Epithelial cell of proximal tubule (primary cell): ENCODE results near the gene PPIH. TPM values are rescaled to one million over a fixed set of nuclear protein-coding genes. Genes with fewer than 3 reads are reported as not detected.
"Not testable (repeated sequence)": the region's sequence is repeated elsewhere in the genome, so short reads cannot be mapped to it uniquely, and the experiment has no call there.

Experiments
- DNase-seq: peaks from one replicate; pipeline ENCODE4 v3.0.0-alpha.2; 2011; ENCODE audit warnings: low read depth
- H3K4me3 ChIP-seq: 2 replicates; pipeline ENCODE4 v1.5.1; 2011; ENCODE audit warnings: low read depth, mild to moderate bottlenecking, low read length
- total RNA-seq: library from RNA; depleted of rRNA; stranded (reverse); fragments of >200 nt; gene quantifications from 2 replicates; pipeline ENCODE4 v1.2.3, GENCODE V29; 2015
- TF ChIP-seq, protein P1 (sequence below): conservative IDR thresholded peaks from 2 replicates; pipeline ENCODE4 v1.5.1; 2012; ENCODE audit warnings: low read depth, mild to moderate bottlenecking, low read length

Gene PPIH
- total RNA-seq, 1 donor from 2014 or later, result 76.7 TPM

DNA sequence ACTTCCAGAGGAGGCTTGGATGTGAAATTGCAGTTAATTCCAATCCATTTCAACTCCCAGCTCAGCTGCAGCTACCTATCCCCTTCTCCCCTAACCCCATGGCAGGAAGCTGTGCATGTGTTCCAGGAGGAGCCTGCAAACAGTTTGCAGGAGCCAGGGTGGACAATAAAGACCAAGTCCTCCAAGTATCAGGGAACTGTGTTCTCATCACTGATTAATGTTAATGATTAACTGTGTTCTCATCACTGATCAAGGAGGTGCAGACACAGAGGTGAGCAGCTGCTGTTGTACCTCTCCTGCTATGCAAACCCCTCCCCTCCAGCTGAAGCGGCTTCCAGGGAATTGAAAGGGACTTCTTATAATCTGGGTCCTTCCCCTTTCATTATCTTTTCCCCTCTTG lies 62.6 kb downstream of the PPIH start:
- DNase-seq, result peak; percentile 13
- TF ChIP-seq, protein P1, sequence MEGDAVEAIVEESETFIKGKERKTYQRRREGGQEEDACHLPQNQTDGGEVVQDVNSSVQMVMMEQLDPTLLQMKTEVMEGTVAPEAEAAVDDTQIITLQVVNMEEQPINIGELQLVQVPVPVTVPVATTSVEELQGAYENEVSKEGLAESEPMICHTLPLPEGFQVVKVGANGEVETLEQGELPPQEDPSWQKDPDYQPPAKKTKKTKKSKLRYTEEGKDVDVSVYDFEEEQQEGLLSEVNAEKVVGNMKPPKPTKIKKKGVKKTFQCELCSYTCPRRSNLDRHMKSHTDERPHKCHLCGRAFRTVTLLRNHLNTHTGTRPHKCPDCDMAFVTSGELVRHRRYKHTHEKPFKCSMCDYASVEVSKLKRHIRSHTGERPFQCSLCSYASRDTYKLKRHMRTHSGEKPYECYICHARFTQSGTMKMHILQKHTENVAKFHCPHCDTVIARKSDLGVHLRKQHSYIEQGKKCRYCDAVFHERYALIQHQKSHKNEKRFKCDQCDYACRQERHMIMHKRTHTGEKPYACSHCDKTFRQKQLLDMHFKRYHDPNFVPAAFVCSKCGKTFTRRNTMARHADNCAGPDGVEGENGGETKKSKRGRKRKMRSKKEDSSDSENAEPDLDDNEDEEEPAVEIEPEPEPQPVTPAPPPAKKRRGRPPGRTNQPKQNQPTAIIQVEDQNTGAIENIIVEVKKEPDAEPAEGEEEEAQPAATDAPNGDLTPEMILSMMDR, result no peak

DNA sequence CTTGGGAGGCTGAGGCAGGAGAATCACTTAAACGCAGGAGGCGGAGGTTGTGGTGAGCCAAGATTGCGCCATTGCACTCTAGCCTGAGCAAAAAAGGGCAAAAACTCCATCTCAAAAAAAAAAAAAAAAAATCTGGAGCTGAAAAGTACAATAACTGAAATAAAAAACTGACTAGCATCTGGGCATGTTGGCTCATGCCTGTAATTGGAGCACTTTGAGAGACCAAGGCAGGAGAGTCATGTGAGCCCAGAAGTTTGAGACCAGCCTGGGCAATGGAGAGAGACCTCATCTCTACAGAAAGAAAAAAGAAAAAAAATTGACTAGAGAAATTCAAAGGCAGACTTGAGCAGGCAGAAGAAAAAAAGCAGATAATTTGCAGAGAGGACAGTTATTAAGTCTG lies 63.7 kb downstream of the PPIH start:
- no peak overlapping the region for H3K4me3 ChIP-seq
- TF ChIP-seq, protein P1, result no peak
- no peak for DNase-seq

More for the DNA sequence above, 62.6 kb downstream of the PPIH start:
- no peak overlapping the region for H3K4me3 ChIP-seq

DNA sequence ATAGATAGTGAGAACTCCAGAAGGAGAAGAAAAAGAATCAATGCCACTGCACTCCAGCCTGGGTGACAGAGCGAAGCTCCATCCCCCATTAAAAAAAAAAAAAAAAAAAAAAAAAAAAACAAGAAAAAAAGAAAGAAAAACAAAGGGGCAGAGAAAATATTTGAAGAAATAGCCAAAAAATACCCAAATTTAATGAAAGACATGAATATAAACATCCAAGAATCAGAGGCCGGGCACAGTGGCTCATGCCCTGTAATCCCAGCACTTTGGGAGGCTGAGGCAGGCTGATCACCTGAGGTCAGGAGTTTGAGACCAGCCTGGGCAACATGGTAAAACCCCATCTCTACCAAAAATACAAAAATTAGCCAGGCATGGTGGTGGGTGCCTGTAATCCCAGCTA lies 64.2 kb downstream of the PPIH start:
- not testable (repeated sequence) for H3K4me3 ChIP-seq, DNase-seq

DNA sequence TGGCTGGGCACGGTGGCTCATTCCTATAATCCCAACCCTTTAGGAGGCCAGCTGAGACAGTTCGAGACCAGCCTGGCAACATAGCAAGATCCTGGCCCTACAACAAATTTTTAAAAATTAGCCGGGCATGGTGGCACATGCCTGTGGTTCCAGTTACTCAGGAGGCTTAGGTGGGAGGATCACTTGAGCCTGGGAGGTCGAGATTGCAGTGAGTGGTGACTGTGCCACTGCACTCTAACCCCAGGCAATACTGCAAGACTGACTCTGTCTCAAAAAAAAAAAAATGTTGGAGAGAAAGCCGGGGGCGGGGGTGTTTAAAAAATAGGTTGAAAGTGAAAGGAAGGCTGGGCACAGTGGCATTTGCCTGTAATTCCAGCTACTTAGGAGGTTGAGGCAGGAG lies 65.3 kb downstream of the PPIH start:
- no peak for DNase-seq
- TF ChIP-seq, protein P1, result no peak
- H3K4me3 ChIP-seq, result no peak overlapping the region

DNA sequence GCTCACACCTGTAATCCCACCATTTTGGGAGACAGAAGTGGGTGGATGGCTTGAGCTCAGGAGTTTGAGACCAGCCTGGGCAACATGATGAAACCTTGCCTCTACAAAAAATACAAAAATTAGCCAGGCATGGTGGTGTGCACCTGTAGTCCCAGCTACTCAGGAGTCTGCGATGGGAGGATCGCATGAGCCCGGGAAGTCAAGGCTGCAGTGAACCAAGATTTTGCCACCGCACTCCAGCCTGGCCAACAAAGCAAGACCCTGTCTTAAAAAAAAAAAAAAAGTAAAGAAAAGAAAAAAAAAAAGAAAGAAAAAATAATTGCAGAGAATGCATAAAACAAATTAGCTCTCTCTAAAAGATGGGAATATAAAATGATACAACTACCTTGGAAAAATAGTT lies 67.6 kb downstream of the PPIH start:
- DNase-seq, H3K4me3 ChIP-seq: not testable (repeated sequence)

Other genes starting within 250 kb of the PPIH start
- gene ZMYND12, start 202.4 kb upstream of the PPIH start, total RNA-seq, result 0.22 and 0.35 TPM in 2 replicates
- gene PPCS, start 201.9 kb upstream of the PPIH start, total RNA-seq, result 75.5 and 80.5 TPM in 2 replicates
- 0.06 and 0.07 TPM in 2 replicates for gene CCDC30, start 195.1 kb upstream of the PPIH start, total RNA-seq
- gene YBX1, start 24.0 kb downstream of the PPIH start, total RNA-seq, result 790 and 1,074 TPM in 2 replicates
- gene CLDN19, start 81.8 kb downstream of the PPIH start, total RNA-seq, result 0.29 and 1.2 TPM in 2 replicates
- gene P3H1, start 108.6 kb downstream of the PPIH start, total RNA-seq, result 44.4 and 51.9 TPM in 2 replicates
- 6.1 and 7.8 TPM in 2 replicates for gene C1orf50, start 108.8 kb downstream of the PPIH start, total RNA-seq
- not detected in 2 replicates for gene TMEM269, start 126.6 kb downstream of the PPIH start, total RNA-seq
- gene ERMAP, start 158.7 kb downstream of the PPIH start, total RNA-seq, result 3.6 and 8.4 TPM in 2 replicates
- 38.3 and 47.5 TPM in 2 replicates for gene SVBP, start 159.0 kb downstream of the PPIH start, total RNA-seq
- 3.7 and 9.0 TPM in 2 replicates for gene ZNF691, start 188.2 kb downstream of the PPIH start, total RNA-seq